ENCODE measurements around the gene PHETA2. TPM values are rescaled to one million over a fixed set of nuclear protein-coding genes. Genes with fewer than 3 reads are reported as not detected.

PHETA2 gene
- total RNA-seq, result 10 to 100 TPM; 12.9 to 13.9 TPM
- long read RNA-seq, transcript PHETA2-201 (3 exons, 2,335 nt), result major isoform, 44 of 48 reads
- long read RNA-seq, partial matches to known transcripts, result 2 of 48 reads
- long read RNA-seq, other reads (novel, unspliced or antisense), result 2 of 48 reads

- peak; percentile 19 for ATAC-seq
- intact Hi-C loops (cut with DNase I, micrococcal nuclease), result no loop called here
- peak; percentile 51 to 77 for DNase-seq
Observed at GRCh38 chr22:42074132-42074811, at the start of gene PHETA2. PHETA2 (plus strand) TSS chr22:42074248; CDS start chr22:42077294, 3,046 bp downstream.

GRCh38 chr22:42025421-42025820 lies 48.6 kb upstream of the PHETA2 start:
- DNase-seq (no peak), ATAC-seq (no peak)
- intact Hi-C loops (cut with DNase I, micrococcal nuclease), result no loop called here

- DNase-seq (no peak), ATAC-seq (no peak)
- intact Hi-C loops (cut with DNase I, micrococcal nuclease), result no loop called here
Observed at GRCh38 chr22:42026705-42027104, 47.3 kb upstream of the PHETA2 start.

GRCh38 chr22:42033263-42034181 lies 40.5 kb upstream of the PHETA2 start:
- ATAC-seq (no peak), DNase-seq (no peak)

GRCh38 chr22:42035256-42035655 lies 38.8 kb upstream of the PHETA2 start:
- ATAC-seq (no peak), DNase-seq (no peak)
- intact Hi-C loops (cut with DNase I, micrococcal nuclease), result no loop called here

More at GRCh38 chr22:42033263-42034181, 40.5 kb upstream of the PHETA2 start:
- intact Hi-C loops (cut with DNase I, micrococcal nuclease), result no loop called here

- intact Hi-C loops (cut with DNase I, micrococcal nuclease), result no loop called here
- ATAC-seq (no peak), DNase-seq (no peak)
Observed at GRCh38 chr22:42039271-42039670, 34.8 kb upstream of the PHETA2 start.

GRCh38 chr22:42041784-42042183 lies 32.3 kb upstream of the PHETA2 start:
- intact Hi-C loops (cut with DNase I, micrococcal nuclease), result no loop called here
- ATAC-seq (no peak), DNase-seq (no peak)

GRCh38 chr22:42050641-42051180 lies 23.3 kb upstream of the PHETA2 start:
- intact Hi-C loops (cut with DNase I, micrococcal nuclease), result no loop called here
- DNase-seq, result no peak
- ATAC-seq, result no peak

- DNase-seq (no peak), ATAC-seq (no peak)
- intact Hi-C loops (cut with DNase I, micrococcal nuclease), result no loop called here
Observed at GRCh38 chr22:42052765-42053164, 21.3 kb upstream of the PHETA2 start.

- DNase-seq, result no peak
- intact Hi-C loops (cut with DNase I, micrococcal nuclease), result no loop called here
- ATAC-seq, result no peak
Observed at GRCh38 chr22:42056757-42057511, 17.1 kb upstream of the PHETA2 start.

GRCh38 chr22:42060489-42060888 lies 13.6 kb upstream of the PHETA2 start:
- ATAC-seq (no peak), DNase-seq (no peak)
- intact Hi-C loops (cut with DNase I, micrococcal nuclease), result no loop called here

- ATAC-seq (no peak), DNase-seq (no peak)
Observed at GRCh38 chr22:42061041-42061440, 13.0 kb upstream of the PHETA2 start.

GRCh38 chr22:42062506-42063170 lies 11.4 kb upstream of the PHETA2 start:
- ATAC-seq, result no peak
- DNase-seq, result no peak

More at GRCh38 chr22:42061041-42061440, 13.0 kb upstream of the PHETA2 start:
- intact Hi-C loops (cut with DNase I, micrococcal nuclease), result no loop called here

GRCh38 chr22:42064629-42065028 lies 9.4 kb upstream of the PHETA2 start:
- no peak for DNase-seq
- intact Hi-C loops (cut with DNase I, micrococcal nuclease), result no loop called here
- ATAC-seq, result peak; percentile 93

More at GRCh38 chr22:42062506-42063170, 11.4 kb upstream of the PHETA2 start:
- intact Hi-C loops (cut with DNase I, micrococcal nuclease), result no loop called here

GRCh38 chr22:42065438-42066125 lies 8.5 kb upstream of the PHETA2 start:
- DNase-seq (no peak), ATAC-seq (no peak)
- intact Hi-C loops (cut with DNase I, micrococcal nuclease), result no loop called here

GRCh38 chr22:42066126-42066761 lies 7.8 kb upstream of the PHETA2 start:
- intact Hi-C loops (cut with DNase I, micrococcal nuclease), result no loop called here
- ATAC-seq, result no peak
- no peak for DNase-seq

GRCh38 chr22:42066937-42067336 lies 7.1 kb upstream of the PHETA2 start:
- no peak for DNase-seq
- intact Hi-C loops (cut with DNase I, micrococcal nuclease), result no loop called here
- ATAC-seq, result no peak

Data from left colon (tissue), 2 donors.